LHCN-M2 (cell line): ENCODE measurements around the gene ECE1. TPM values are rescaled to one million over a fixed set of nuclear protein-coding genes. Genes with fewer than 3 reads are reported as not detected.
A peak's percentile ranks its signal among the peaks of the same experiment; 100 is the strongest.

Experiments
- DNase-seq: peaks from one replicate; pipeline ENCODE4 v3.0.0-alpha.2; 2012; ENCODE audit warnings: low read depth
- total RNA-seq: library from RNA; depleted of rRNA; stranded (reverse); fragments of >200 nt; gene quantifications from 2 replicates; pipeline ENCODE4 v1.2.3, GENCODE V29; 2014

ECE1 gene
- total RNA-seq, 1 experiment from 2014 or later = 50.5 TPM

DNA sequence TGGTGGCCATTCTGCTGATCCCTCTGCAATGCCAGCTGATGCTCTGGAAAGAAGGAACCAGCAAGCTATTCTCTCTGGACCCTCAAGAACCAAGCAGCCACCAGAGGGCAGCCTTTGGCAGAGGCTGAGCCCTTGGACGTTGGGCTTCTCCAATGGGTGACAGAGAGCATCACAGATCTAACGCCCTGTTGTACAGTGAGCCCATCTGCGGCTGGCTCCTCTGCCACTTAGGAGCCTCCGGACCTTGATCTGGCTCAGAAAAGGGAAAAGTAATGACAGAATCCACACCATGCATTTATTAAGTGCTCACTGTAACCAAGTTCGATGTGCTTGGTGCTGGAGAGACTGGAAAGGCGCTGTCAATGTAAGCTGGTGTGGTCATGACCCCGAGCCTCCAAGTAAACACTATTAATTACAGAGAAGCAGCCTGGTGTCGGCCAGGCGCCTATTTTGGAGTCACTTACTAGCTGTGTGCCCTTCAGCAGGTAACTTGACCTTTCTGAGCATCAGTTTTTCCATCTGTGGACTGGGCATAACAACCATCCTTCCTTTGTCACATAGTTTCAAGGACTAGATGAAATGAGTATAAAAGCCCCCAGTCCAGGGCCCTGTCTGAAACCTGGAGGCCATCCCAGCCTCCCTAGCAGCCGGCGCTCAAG lies 34.9 kb downstream of the ECE1 start:
- DNase-seq = peak; percentile 82

DNA sequence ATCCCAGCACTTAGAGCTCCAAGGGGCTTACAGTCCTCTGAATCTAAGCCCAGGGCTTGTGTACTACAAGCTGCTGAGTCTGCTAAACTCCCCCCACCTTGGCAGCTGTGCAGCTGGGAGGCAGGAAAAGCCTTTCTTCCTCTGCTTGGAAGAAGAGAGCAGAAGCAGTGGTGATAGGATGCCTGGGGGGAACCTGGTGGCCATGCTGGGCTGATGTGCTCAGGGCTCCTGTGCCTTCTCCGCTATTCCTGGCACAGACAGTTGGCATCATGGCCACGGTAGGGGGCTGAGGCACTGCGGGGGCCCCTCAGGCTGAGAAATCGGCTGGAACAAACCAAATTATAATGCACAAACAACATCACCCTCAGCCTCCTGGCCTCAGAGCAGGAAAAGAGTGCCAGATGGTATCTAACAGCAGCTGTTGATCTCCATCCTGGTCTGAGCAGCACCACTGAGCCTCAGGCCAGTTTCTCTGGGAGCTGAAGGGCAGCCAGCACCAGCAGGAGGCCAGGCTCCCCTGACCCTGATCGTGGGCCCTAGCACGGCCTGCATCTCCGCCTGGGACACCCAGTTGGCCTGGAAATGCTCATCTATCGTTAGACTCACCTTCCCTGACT lies 35.8 kb downstream of the ECE1 start:
- peak; percentile 39 for DNase-seq

DNA sequence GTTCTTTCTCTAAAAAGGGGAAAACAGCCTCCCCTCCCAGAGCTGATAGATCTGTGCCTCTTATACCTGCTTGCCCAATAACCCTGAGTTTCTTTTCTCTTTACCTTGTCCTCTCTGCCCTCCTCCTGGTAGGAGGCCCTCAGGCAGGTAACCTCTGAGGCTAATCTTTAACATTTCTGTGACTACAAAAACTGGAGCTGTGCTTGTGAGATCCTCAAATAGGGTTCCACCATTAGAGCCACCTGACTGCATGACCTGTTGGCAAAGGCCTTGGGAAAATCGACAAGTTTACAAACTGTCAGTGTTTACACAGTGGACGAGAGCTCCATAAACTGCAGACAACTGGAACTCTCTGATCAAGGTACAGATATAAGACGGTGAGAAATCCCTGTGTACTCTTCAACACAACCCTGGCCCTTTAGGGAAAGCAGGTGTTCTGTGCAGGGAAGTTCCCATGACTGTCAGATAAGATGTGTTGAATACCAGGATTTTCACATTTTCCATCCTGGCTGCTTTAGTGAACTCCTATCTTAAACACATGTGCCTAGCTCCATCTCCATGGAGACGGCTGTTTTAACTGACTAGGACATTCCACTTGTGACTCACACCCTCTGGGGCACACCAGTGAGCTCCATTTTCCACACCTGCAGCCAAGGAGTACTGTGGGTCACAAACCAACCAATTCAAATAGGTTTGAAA lies 38.3 kb downstream of the ECE1 start:
- peak; percentile 95 for DNase-seq

DNA sequence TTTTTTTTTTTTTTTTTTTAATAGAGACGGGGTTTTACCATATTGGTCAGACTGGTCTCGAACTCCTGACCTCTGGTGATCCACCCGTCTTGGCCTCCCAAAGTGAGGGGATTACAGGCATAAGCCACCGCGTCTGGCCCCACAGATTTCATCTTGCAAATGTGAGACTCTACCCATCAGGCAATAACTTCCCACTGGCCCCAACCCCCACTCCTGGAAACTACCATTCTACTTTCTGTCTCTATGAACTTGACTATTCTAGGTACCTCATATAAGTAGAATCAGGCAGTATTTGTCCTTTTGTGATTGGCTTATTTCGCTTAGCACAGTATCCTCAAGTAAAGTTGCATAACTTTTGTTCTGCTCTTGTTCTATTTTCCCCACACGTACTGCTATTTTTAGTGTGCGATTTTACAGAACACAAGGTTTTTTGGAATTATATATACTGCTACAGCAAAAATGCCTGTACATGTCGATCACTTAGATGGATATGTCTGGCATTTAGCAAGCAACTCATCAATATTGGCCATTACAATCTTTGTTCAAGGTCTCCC lies 40.2 kb downstream of the ECE1 start:
- DNase-seq = no peak

DNA sequence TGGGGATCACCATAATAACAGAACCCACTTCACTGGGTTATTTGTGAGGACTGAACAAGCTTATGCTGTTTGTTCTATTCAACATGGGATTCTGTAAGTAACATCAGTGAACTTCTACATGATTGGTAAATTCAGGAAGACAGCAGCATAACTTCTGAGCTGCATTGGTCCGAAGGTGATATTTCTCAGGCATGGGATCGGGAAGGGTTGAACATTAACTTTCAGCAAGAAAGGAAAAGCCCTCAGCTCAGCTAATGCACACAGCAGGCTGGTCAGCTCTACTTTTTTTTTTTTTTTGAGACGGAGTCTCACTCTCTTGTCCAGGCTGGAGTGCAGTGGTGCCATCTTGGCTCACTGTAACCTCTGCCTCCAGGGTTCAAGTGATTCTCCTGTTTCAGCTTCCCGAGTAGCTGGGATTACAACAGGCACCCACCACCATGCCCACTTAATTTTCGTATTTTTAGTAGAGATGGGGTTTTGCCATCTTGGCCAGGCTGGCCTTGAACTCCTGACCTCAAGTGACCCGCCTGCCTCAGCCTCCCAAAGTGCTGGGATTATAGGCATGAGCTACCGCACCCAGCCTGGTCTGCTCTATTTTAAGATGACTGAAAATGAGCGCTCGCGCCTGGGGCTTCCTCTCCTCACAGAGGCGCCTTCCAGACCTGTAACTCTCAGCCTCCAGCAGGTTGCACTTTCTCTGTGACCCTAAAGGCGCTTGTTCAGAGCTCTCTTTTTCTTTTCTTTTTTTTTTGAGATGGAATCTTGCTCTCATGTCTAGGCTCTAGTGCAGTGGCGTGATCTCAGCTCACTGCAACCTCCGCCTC lies 42.2 kb downstream of the ECE1 start:
- no peak for DNase-seq

DNA sequence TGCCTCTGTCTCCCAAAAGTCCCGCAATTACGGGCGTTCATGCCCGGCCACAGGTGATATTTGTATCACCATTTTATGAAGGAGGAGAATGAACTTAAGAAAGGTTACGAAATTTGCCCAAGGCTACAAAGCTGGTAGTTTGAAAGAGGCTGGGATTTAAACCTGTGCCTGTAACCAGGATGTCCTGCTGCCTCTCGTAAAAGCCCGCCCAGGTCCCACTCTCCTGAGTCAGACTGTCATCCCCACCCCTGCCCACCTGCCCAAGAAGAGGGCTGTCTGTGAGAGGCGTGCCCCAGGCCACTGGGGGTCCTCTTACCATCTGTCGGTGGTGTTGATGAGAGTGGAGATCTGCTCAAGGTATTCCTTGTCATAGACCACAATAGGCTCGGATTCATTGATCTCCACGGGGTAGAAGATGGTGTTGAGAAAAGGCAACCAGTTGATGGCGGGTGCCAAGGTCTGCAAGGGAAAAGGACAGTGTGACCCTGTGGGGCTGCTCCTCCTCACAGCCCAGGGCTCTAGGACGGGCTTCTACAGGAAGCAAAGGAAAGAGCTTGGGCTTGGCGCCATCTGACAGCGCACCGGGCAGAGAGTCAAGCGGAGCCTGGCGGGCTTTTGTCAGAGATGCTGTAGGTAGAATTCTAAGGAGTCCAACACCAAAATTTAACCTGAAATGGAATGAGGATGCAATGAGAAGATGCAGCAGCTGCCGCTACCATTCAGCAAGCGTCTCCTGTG lies 43.2 kb downstream of the ECE1 start:
- DNase-seq = no peak

DNA sequence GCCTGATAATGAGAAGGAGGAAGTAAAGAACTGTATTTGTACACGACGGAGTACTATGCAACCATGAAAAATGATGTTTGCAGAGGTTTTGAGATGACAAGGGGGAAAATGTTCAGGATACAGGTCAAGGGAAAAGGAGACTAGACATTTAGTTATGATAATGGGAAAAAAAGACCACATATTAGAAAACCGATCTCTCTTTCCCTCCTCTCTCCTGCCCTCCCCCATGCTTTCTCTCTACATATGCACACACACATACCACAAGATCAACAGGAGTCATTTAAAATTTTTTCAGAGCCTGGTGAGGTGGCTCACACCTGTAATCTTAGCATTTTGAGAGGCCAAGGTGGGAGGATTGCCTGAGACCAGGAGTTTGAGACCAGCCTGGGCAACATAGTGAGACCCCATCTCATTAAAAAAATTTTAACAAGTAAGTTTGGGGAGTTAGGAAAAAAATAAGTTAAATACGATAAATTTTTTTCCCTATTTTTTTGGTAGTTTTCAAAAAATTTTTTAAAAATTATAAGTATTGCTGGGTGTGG lies 44.5 kb downstream of the ECE1 start:
- DNase-seq = no peak

DNA sequence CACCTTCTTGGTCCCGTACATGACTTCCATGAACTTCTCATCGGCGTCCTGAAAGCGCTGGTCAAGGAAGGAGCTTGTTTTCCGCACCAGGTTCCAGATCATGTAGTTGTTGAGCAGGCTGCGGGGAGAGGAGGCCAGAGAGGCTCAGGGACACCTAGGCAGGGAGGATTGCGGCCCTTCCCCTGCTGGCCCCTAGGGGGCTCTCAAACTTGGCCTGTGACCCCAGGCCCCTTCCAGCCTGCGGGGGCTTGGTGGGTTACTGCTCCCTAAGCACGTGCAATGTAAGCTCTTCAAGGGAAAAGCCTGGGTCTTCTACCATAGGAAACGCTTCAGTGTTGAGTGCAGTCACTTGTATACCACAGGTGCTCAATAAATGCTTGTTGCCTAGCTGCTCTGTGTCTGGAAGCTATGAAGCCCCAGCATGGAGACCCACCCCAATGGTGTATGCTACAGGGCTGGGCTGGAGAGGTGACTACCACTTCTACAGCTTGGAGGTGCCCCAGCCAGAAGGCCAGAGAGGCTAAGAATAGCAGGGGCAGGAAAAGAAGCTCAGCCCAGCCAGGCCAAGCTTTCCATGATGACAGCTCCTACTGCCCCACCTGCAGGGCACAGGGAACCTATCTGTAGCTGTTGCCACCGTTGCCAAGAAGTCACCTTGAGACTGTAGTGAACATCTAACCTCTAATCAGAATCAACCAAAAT lies 45.1 kb downstream of the ECE1 start:
- no peak for DNase-seq

DNA sequence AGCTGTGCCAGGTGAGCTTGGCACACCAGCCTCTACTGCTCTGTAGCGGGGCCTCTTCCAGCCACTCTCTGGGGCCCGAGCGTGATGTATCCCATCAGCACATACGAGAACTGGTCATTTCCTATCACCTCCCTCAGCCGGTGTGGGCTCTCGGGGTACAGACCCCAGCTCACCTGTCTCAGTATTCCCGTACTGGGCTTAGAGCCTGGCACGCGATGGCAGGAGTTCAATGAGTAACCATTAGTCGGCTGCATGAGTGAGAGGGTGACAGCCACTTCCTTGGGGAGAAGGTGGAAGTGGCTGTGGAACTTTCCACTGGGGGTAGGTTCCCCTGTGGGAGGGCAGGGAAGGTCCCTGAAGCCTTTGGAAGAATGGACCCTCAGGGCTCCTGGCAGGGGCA lies 46.1 kb downstream of the ECE1 start:
- no peak for DNase-seq

DNA sequence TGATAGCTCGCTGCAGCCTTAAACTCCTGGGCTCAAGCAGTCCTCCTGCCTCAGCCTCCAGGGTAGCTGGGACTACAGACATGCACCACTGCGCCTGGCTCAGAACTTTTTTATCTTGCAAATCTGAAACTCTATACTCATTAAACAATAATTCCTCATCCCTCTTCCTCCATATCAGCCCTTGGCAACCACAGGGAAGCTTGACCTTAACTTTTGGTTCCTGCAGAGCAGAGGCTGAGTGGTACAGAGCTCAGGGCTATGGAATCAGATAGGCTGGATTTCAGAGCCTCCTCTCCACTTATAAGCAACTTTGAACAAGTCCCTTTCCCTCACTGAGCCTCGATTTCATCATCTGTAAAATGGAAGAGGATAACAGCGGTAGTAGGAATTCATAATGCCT lies 47.4 kb downstream of the ECE1 start:
- no peak for DNase-seq

DNA sequence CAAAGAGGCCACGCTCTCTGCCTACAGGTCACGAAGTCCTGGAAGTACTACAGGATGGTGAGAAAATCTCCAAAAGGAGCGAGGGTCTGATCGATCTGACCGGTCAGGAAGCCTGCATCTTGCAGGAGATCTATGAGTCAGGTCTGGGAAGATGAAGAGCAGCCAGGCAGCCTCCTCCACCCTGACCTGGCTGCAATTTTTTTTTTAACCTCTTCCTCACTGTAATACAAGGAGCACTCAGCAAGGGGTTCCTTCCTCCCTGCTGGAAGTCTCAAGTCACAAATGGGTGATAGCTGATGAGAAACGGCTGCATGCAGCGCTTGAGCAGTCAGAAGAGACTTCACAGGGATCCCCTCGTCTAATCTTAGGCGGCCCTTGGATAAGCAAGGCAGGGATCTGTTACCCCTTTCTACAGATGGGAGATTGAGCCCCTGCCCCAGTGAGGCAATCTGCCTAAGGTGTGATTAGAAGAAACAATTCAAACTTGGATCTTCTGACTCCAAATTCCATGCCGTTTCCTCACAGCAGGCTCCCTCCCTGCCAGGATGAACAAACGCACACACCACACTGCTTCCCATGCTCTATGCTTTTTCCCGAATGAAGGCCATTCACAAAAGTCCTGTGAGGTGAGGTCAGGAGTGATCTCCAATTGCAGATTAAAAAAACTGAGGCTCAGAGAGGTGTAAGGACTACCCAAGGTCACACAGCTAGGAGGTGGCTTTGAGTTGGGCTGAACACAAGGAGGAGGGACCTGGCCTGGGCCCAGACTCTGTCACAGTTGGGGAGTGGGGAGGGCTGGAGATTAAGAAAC lies 48.3 kb downstream of the ECE1 start:
- DNase-seq = no peak

DNA sequence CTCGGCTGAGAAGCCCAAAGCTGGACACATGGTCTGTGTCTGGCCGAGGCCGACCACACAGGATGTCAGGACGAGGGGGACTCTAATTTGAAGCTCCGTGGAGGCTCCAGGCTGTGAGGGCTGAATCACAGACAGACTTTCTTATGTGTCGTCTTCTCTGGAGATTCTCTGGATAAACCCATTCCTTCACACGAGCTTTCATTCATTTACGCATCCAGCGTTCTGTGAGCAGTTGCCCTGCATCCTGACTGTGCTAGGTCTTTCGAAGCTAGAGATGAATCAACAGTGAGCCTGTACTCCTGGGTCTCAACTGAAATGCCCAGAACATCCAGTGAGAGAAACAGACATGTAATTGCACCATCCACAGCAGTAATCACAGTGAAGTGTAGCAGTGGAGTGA lies 49.6 kb downstream of the ECE1 start:
- no peak for DNase-seq

DNA sequence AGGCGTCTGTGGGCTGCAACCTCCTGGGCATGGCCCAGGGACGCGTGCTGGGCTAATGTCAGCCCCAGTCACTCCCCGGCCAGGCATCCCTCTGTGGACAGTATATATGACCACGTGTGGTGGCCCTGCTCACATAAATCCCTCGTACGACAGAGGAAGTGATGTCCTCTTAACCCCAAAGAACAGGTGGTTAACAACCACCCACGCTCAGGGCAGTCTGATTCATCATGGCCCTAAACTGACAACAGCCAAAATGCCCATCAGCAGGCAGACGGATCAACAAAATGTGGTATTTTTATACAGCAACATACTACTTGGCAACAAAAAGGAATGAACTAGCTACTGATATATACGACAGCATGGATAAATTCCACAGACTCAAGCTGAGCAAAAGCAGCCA lies 51.0 kb downstream of the ECE1 start:
- peak; percentile 95 for DNase-seq

DNA sequence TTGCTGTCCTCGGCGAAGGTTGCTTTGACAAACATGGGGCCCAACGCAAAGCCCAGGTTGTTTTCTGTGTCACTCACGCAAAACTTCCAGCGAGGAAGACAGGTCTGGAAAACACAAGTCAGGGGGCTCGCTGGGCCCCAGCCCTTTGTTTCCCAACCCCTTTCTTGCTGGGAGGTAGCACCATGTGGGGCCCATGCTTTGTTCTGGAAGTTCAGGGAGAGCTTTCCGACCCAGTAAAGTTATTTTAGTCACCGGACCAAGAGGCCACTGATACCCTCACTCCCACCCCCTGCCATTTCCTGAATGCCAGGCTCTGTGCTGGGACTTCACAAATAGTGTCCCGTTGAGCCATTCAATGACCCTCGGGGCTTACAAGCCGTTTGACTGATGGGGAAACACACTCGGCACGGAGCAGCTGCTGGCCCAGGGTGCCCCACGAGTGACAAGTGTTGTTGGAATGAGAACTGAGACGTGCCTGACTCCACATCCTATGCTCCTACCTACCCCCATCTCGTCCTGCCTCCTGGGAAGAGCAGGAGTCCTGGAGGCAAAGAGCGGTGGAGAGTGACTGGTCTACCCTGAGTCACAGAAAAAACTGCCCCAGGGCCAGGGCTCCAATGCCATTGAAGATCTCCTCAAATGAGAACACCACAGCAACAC lies 52.0 kb downstream of the ECE1 start:
- peak; percentile 76 for DNase-seq

DNA sequence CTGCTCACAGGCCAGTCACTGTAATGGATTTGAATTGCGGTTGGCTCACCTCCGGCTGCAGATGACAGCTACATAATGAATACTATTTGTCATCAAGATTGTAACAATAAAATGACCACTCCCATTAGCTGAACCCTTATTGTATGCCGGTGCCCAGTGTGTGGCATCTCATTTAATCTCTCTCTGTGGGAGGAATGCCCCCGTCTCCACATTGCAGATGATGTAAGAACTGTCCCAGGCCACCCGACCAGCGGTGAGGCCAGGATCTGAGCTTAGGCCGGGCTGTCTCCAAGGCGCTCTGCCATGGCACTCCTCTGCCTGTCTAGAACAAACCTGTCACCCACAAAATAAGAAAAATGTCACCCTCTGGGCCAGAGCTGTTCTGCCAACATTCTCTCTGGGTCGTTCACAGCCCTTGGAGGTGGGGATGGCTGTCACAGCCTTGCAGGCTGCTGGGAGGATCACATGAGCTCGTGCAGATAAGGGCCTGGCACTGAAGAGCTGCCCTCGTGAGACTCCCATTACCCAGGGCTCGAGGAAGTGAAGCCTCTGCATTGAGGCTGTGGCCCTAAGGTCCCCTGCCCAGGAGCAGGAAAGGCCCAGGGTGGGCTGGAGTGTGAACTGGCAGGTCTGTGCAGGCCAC lies 52.7 kb downstream of the ECE1 start:
- no peak for DNase-seq

DNA sequence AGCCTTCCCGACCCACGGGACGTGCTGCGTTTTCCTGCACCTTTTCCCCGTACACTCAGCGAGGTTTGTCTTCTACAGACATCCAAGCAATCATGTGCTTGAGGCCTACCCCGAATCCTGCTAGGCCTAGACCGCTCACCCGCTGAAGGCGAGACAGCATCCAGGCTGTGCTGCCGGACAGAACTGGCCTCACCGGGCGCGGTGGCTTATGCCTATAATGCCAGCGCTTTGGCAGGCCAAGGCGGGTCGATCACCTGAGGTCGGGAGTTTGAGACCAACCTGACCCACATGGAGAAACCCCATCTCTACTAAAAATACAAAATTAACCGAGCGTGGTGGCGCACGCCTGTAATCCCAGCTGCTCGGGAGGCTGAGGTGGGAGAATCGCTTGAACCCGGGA lies 54.1 kb downstream of the ECE1 start:
- DNase-seq = no peak

DNA sequence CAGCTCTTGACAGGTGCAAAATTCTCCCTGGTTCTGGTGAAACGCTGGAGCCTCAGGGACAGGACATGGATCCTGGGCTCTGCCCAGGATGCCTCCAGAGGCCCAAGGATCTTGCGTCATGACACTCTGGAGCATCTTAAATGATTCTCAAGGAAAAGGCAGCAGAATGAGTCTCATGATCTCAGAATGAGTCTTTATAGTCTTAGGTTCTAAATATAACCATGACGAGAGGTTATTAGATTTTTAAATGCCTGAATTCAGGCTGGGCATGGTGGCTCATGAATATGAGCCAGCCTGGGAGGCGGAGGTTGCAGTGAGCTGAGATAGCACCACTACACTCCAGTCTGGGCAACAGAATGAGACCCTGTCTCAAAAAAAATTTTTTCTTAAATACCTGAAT lies 55.5 kb downstream of the ECE1 start:
- DNase-seq = peak; percentile 69

DNA sequence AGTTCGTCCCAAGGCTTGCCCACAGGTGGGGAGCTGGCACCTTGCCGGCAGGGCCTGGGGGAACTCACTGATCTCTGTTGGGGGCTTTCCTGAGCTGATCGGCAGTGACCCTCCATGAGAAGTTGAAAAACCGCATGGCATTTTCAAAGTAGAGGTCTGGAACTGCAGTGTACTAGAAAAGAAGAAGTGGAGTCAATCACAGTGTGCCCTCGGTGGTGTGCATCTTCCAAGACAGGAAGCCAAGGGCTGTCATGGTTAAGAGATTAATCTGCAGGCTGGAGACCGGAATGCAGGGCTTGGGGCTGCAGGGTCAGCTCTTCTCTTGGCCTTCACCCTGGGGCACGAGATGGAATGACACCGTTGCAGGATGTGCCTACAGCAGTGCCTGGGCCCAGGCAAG lies 56.8 kb downstream of the ECE1 start:
- no peak for DNase-seq
